ENCODE measurements around the gene HTR3A.

The HTR3A gene

GRCh38 chr11:114033066-114033465, 58.2 kb downstream of the HTR3A start:
- no peak overlapping the region for H3K4me3 ChIP-seq (replicated peaks in 1 of 2; ENCODE audit: low read depth in 2 of 2, low read length in 2 of 2)
- DNase-seq (ENCODE audit: low read depth in 2 of 2) = no peak
- TF ChIP-seq CTCF (IDR thresholded peaks at IDR 0.05; ENCODE audit: low read depth, low read length) = no peak

- no peak for DNase-seq (ENCODE audit: low read depth in 2 of 2)
- no peak overlapping the region for H3K4me3 ChIP-seq (replicated peaks in 1 of 2; ENCODE audit: low read depth in 2 of 2, low read length in 2 of 2)
- no peak for TF ChIP-seq CTCF (IDR thresholded peaks at IDR 0.05; ENCODE audit: low read depth, low read length)
These were observed 58.7 kb downstream of the HTR3A start for GRCh38 chr11:114033572-114033971.

- DNase-seq (ENCODE audit: low read depth in 2 of 2) = no peak
- TF ChIP-seq CTCF (IDR thresholded peaks at IDR 0.05; ENCODE audit: low read depth, low read length) = no peak
- no peak overlapping the region for H3K4me3 ChIP-seq (replicated peaks in 1 of 2; ENCODE audit: low read depth in 2 of 2, low read length in 2 of 2)
These were observed 60.0 kb downstream of the HTR3A start for GRCh38 chr11:114034956-114035355.

GRCh38 chr11:114036147-114036811, 61.4 kb downstream of the HTR3A start:
- peak overlapping the region; percentile 27 to 47 for H3K4me3 ChIP-seq (replicated peaks in 1 of 2; ENCODE audit: low read depth in 2 of 2, low read length in 2 of 2)
- peak; percentile 66 for TF ChIP-seq CTCF (IDR thresholded peaks at IDR 0.05; ENCODE audit: low read depth, low read length)
- peak; percentile 84 to 88 for DNase-seq (ENCODE audit: low read depth in 2 of 2)

GRCh38 chr11:114036958-114037357, 62.0 kb downstream of the HTR3A start:
- no peak overlapping the region for H3K4me3 ChIP-seq (replicated peaks in 1 of 2; ENCODE audit: low read depth in 2 of 2, low read length in 2 of 2)
- TF ChIP-seq CTCF (IDR thresholded peaks at IDR 0.05; ENCODE audit: low read depth, low read length) = no peak

GRCh38 chr11:114039551-114039950, 64.6 kb downstream of the HTR3A start:
- DNase-seq (ENCODE audit: low read depth in 2 of 2) = no peak
- TF ChIP-seq CTCF (IDR thresholded peaks at IDR 0.05; ENCODE audit: low read depth, low read length) = no peak
- no peak overlapping the region for H3K4me3 ChIP-seq (replicated peaks in 1 of 2; ENCODE audit: low read depth in 2 of 2, low read length in 2 of 2)

More at GRCh38 chr11:114036958-114037357, 62.0 kb downstream of the HTR3A start:
- no peak for DNase-seq (ENCODE audit: low read depth in 2 of 2)

Data from cardiac fibroblast (primary cell).